OCI-LY1 (cell line): ENCODE measurements around the gene HACE1.

ENCODE experiments used
- H2AFZ ChIP-seq: fragments of 200-600 bp; sonication (generic), shearing (Covaris generic); 2 replicates; pipeline ENCODE4 v1.6.0; 2014; ENCODE audit warnings: antibody characterized with exemption, mild to moderate bottlenecking, low read length
- H3F3A ChIP-seq: fragments of 200-600 bp; sonication (generic), shearing (Covaris generic); 2 replicates; pipeline ENCODE4 v1.6.0; 2014; ENCODE audit warnings: mild to moderate bottlenecking, antibody characterized with exemption, low read length, moderate library complexity; ENCODE audit not compliant: insufficient read depth
- H3K27ac ChIP-seq: fragments of 200-600 bp; sonication (generic); 2 replicates; pipeline ENCODE4 v1.5.1; 2014; ENCODE audit warnings: low read length, mixed run types, mild to moderate bottlenecking, low read depth; ENCODE audit not compliant: poor library complexity, severe bottlenecking
- H3K27me3 ChIP-seq: fragments of 200-600 bp; sonication (generic); 2 replicates; pipeline ENCODE4 v1.6.0; 2014; ENCODE audit warnings: antibody characterized with exemption, mild to moderate bottlenecking, low read length, moderate library complexity; ENCODE audit not compliant: insufficient read depth
- H3K36me3 ChIP-seq: fragments of 200-600 bp; sonication (generic); 2 replicates; pipeline ENCODE4 v1.6.1; 2014; ENCODE audit warnings: mild to moderate bottlenecking, antibody characterized with exemption, low read length, moderate library complexity, mixed read lengths; ENCODE audit not compliant: insufficient read depth
- H3K4me1 ChIP-seq: fragments of 200-600 bp; sonication (generic); 2 replicates; pipeline ENCODE4 v1.5.1; 2014; ENCODE audit warnings: mild to moderate bottlenecking, low read length, moderate library complexity; ENCODE audit not compliant: insufficient read depth, severe bottlenecking
- H3K4me2 ChIP-seq: fragments of 200-600 bp; sonication (generic), shearing (Covaris generic); 2 replicates; pipeline ENCODE4 v1.6.1; 2014; ENCODE audit warnings: low read length
- H3K4me3 ChIP-seq: fragments of 200-600 bp; sonication (generic); 2 replicates; pipeline ENCODE4 v1.5.1; 2014; ENCODE audit warnings: low read length, low read depth, mild to moderate bottlenecking, mixed read lengths; ENCODE audit not compliant: poor library complexity, severe bottlenecking
- H3K79me2 ChIP-seq: fragments of 200-600 bp; shearing (Covaris generic); 2 replicates; pipeline ENCODE4 v1.6.1; 2016; ENCODE audit warnings: mixed run types, low read length, mixed read lengths; ENCODE audit not compliant: insufficient read depth
- H3K9ac ChIP-seq: fragments of 200-600 bp; sonication (generic), shearing (Covaris generic); 2 replicates; pipeline ENCODE4 v1.6.1; 2014; ENCODE audit warnings: mild to moderate bottlenecking, low read length, mixed read lengths
- H3K9me2 ChIP-seq: fragments of 200-600 bp; sonication (generic), shearing (Covaris generic); 2 replicates; pipeline ENCODE4 v1.6.1; 2014; ENCODE audit warnings: low read depth, mild to moderate bottlenecking, low read length, mixed read lengths
- H3K9me3 ChIP-seq: fragments of 200-600 bp; shearing (Covaris generic); 2 replicates; pipeline ENCODE4 v1.6.1; 2014; ENCODE audit warnings: low read length, mixed read lengths
- H4K20me1 ChIP-seq: fragments of 200-600 bp; sonication (generic), shearing (Covaris generic); 2 replicates; pipeline ENCODE4 v1.6.0; 2016; ENCODE audit warnings: mild to moderate bottlenecking, low read length; ENCODE audit not compliant: insufficient read depth
- CTCF ChIP-seq: fragments of 200-600 bp; sonication (generic), shearing (Covaris generic); IDR thresholded peaks from 2 replicates; pipeline ENCODE4 v1.5.1; 2017; ENCODE audit warnings: mild to moderate bottlenecking, antibody characterized with exemption, low read length, moderate library complexity, mixed read lengths
- EZH2 ChIP-seq: fragments of 200-600 bp; sonication (generic), shearing (Covaris generic); IDR thresholded peaks from 2 replicates; pipeline ENCODE4 v1.8.0; 2017; ENCODE audit warnings: borderline replicate concordance, mixed run types, mild to moderate bottlenecking, antibody characterized with exemption, low read length, moderate library complexity, mixed read lengths

Gene HACE1

DNA sequence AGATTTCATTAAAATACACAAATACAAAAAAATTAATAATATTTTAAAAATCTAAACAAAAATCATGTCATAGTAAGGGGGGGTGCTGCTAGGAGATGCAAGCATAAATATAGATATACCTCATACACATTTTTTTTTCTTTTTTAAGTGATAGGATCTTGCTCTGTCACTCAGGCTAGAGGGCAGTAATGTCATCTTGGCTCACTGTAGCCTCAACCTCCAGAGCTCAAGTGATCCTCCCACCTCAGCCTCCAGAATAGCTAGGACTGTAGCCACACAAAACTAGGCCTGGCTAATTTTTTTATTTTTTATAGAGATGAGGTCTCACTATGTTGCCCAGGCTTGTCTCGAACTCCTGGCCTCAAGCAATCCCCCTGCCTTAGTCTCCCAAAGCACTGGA, 90.8 kb downstream of the HACE1 start:
- H3K27me3 ChIP-seq, result no peaks in the 10 kb centered on the region
- H3K27ac ChIP-seq, result no peak overlapping the region
- H3K9ac ChIP-seq, result no peak overlapping the region
- peaks cover 5% of the 10 kb centered on the region; the same call in 1 of the 2 replicates for H3K36me3 ChIP-seq
- no peak overlapping the region for H3K4me2 ChIP-seq
- H3K4me1 ChIP-seq, result no peaks in the 10 kb centered on the region
- no peak overlapping the region for H2AFZ ChIP-seq
- no peaks in the 10 kb centered on the region for H3K9me2 ChIP-seq
- no peaks in the 10 kb centered on the region for H3K9me3 ChIP-seq
- H4K20me1 ChIP-seq, result no peaks in the 10 kb centered on the region
- H3F3A ChIP-seq, result no peaks in the 10 kb centered on the region
- H3K79me2 ChIP-seq, result no peaks in the 10 kb centered on the region
- TF ChIP-seq CTCF, result no peak
- no peak overlapping the region for H3K4me3 ChIP-seq

GRCh38 chr6:104766595-104766994, 93.1 kb downstream of the HACE1 start:
- H3K27ac ChIP-seq, result no peak overlapping the region
- no peaks in the 10 kb centered on the region for H3K79me2 ChIP-seq
- H3K36me3 ChIP-seq, result peaks cover 5% of the 10 kb centered on the region; the same call in 1 of the 2 replicates
- no peaks in the 10 kb centered on the region for H3K9me2 ChIP-seq
- no peak overlapping the region for H3K4me3 ChIP-seq
- no peaks in the 10 kb centered on the region for H3F3A ChIP-seq
- TF ChIP-seq EZH2, result no peak
- no peak for TF ChIP-seq CTCF
- H3K9ac ChIP-seq, result no peak overlapping the region
- H3K4me1 ChIP-seq, result no peaks in the 10 kb centered on the region
- H2AFZ ChIP-seq, result no peak overlapping the region
- no peaks in the 10 kb centered on the region for H3K9me3 ChIP-seq
- no peaks in the 10 kb centered on the region for H3K27me3 ChIP-seq
- no peaks in the 10 kb centered on the region for H4K20me1 ChIP-seq
- H3K4me2 ChIP-seq, result no peak overlapping the region

- Histone ChIP-seq H3K4me2 (no peak overlapping the region), H3K9ac (no peak overlapping the region), H3K9me3 (no peaks in the 10 kb centered on the region), H3K27ac (no peak overlapping the region), H3K4me1 (no peaks in the 10 kb centered on the region), H4K20me1 (no peaks in the 10 kb centered on the region), H3K27me3 (no peaks in the 10 kb centered on the region), H3K79me2 (no peaks in the 10 kb centered on the region), H3K9me2 (no peaks in the 10 kb centered on the region), H3K4me3 (no peak overlapping the region), H3F3A (no peaks in the 10 kb centered on the region), H2AFZ (no peak overlapping the region), H3K36me3 (no peaks in the 10 kb centered on the region)
- no peak for TF ChIP-seq EZH2
- no peak for TF ChIP-seq CTCF
Observed at GRCh38 chr6:104754788-104755409, 104.8 kb downstream of the HACE1 start.
